Vagina (tissue), 2 donors: ENCODE data around the gene MIGA2.

Experiments
- POLR2A ChIP-seq, 2 donors: fragments of 450-650 bp; IDR thresholded peaks; one replicate each; pipeline ENCODE4 v1.6.1; 2017; ENCODE audit warnings: antibody characterized with exemption in 2 of 2, mild to moderate bottlenecking in 2 of 2, moderate library complexity in 2 of 2
- POLR2AphosphoS5 ChIP-seq, 2 donors: sonication (generic); formaldehyde crosslinking; IDR thresholded peaks; one replicate each; pipeline ENCODE4 v1.9.0; 2017; ENCODE audit warnings: antibody characterized with exemption in 2 of 2, mild to moderate bottlenecking in 2 of 2, low read depth in 1 of 2; ENCODE audit not compliant: insufficient read depth in 1 of 2

GRCh38 chr9:129079829-129080228 is 43.4 kb downstream of the MIGA2 start:
- TF ChIP-seq POLR2AphosphoS5 (IDR thresholded peaks at IDR 0.05; ENCODE audit: insufficient read depth in 1 of 2, low read depth in 1 of 2) (no peak), POLR2A (IDR thresholded peaks at IDR 0.05) (no peak)
